ENCODE measurements around the gene SUOX. TPM values are rescaled to one million over a fixed set of nuclear protein-coding genes. Genes with fewer than 3 reads are reported as not detected.
"Not testable (repeated sequence)": the region's sequence is repeated elsewhere in the genome, so short reads cannot be mapped to it uniquely, and the experiment has no call there.

SUOX gene
- total RNA-seq, 1 experiment from 2014 or later = 23.2 TPM

DNA sequence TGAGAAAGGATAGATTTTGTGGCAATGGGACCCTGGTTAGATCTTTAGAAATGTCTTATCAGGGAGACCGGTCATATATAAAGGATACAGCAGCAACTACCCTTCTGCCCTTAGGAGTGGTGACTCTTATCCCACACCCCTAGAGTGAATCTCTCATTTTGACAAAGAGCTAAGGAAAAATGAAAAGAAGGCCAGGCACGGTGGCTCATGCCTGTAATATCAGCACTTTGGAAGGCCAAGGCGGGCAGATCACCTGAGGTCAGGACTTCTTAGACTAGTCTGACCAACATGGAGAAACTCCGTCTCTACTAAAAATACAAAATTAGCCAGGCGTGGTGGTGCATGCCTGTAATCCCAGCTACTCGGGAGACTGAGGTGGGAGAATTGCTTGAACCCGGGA lies 11.1 kb upstream of the SUOX start:
- H3K4me1 Mint-ChIP-seq; ATAC-seq; POLR2A ChIA-PET; H3K9me3 Mint-ChIP-seq; H3K4me3 Mint-ChIP-seq; H3K27ac Mint-ChIP-seq; DNase-seq (ENCODE audit: low spot score); H3K27me3 Mint-ChIP-seq (ENCODE audit: low read depth): not testable (repeated sequence)
- peaks cover 44% of the 10 kb centered on the region for H3K36me3 Mint-ChIP-seq
- CTCF ChIA-PET = interaction anchor here (0.5 to 2.9 kb wide), 4 partner anchors 10 to 59 kb away, joined by 3 to 14 read pairs (median 5); partner anchors contain the start of genes RAB5B and SUOX

DNA sequence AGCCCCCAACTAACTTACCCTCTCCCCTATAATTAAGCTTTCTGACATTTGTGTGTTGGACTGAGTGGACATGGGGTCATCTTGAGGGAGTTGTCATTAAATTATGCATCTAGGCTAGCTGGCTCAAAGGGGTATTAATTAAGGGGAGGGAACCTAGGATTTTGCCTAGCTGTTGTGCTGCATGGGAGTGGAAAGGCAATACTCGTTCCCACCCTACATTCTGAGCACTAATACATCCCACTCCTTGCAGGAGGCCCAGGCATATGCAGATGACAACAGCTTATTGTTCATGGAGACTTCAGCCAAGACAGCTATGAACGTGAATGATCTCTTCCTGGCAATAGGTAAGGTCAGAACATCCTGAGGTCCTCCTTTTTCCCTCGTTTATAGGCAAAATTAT lies 6.0 kb upstream of the SUOX start:
- ChIA-PET POLR2A (no interaction called here), CTCF (interaction anchor here (0.9 kb wide), 1 partner anchor 38 kb away, joined by 3 read pairs; no protein-coding TSS in a partner anchor)
- no peak for DNase-seq (ENCODE audit: low spot score)
- TF ChIP-seq MXD4 (CRISPR knock-in tag; IDR thresholded peaks at IDR 0.05; ENCODE audit: borderline replicate concordance) (no peak), SP1 (CRISPR knock-in tag; conservative IDR thresholded peaks at IDR 0.05) (no peak), ZNF263 (CRISPR knock-in tag; IDR thresholded peaks at IDR 0.05; ENCODE audit: low read depth) (no peak), ZNF423 (CRISPR knock-in tag; IDR thresholded peaks at IDR 0.05) (no peak), RELA (CRISPR knock-in tag; IDR thresholded peaks at IDR 0.05; ENCODE audit: borderline replicate concordance) (no peak), SMAD4 (CRISPR knock-in tag; IDR thresholded peaks at IDR 0.05) (no peak), GABPB1 (CRISPR knock-in tag; IDR thresholded peaks at IDR 0.05) (no peak)
- TF ChIP-seq, protein P1, sequence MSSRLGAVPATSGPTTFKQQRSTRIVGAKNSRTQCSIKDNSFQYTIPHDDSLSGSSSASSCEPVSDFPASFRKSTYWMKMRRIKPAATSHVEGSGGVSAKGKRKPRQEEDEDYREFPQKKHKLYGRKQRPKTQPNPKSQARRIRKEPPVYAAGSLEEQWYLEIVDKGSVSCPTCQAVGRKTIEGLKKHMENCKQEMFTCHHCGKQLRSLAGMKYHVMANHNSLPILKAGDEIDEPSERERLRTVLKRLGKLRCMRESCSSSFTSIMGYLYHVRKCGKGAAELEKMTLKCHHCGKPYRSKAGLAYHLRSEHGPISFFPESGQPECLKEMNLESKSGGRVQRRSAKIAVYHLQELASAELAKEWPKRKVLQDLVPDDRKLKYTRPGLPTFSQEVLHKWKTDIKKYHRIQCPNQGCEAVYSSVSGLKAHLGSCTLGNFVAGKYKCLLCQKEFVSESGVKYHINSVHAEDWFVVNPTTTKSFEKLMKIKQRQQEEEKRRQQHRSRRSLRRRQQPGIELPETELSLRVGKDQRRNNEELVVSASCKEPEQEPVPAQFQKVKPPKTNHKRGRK (CRISPR knock-in tag; IDR thresholded peaks at IDR 0.05; ENCODE audit: borderline replicate concordance) = no peak
- TF ChIP-seq, protein P2, sequence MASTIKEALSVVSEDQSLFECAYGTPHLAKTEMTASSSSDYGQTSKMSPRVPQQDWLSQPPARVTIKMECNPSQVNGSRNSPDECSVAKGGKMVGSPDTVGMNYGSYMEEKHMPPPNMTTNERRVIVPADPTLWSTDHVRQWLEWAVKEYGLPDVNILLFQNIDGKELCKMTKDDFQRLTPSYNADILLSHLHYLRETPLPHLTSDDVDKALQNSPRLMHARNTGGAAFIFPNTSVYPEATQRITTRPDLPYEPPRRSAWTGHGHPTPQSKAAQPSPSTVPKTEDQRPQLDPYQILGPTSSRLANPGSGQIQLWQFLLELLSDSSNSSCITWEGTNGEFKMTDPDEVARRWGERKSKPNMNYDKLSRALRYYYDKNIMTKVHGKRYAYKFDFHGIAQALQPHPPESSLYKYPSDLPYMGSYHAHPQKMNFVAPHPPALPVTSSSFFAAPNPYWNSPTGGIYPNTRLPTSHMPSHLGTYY (CRISPR knock-in tag; IDR thresholded peaks at IDR 0.05) = no peak
- TF ChIP-seq, protein P3, sequence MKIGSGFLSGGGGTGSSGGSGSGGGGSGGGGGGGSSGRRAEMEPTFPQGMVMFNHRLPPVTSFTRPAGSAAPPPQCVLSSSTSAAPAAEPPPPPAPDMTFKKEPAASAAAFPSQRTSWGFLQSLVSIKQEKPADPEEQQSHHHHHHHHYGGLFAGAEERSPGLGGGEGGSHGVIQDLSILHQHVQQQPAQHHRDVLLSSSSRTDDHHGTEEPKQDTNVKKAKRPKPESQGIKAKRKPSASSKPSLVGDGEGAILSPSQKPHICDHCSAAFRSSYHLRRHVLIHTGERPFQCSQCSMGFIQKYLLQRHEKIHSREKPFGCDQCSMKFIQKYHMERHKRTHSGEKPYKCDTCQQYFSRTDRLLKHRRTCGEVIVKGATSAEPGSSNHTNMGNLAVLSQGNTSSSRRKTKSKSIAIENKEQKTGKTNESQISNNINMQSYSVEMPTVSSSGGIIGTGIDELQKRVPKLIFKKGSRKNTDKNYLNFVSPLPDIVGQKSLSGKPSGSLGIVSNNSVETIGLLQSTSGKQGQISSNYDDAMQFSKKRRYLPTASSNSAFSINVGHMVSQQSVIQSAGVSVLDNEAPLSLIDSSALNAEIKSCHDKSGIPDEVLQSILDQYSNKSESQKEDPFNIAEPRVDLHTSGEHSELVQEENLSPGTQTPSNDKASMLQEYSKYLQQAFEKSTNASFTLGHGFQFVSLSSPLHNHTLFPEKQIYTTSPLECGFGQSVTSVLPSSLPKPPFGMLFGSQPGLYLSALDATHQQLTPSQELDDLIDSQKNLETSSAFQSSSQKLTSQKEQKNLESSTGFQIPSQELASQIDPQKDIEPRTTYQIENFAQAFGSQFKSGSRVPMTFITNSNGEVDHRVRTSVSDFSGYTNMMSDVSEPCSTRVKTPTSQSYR (CRISPR knock-in tag; IDR thresholded peaks at IDR 0.05) = no peak
- Mint-ChIP-seq H3K36me3 (peaks cover 57% of the 10 kb centered on the region), H3K4me3 (no peak overlapping the region), H3K4me1 (no peaks in the 10 kb centered on the region), H3K27ac (no peak overlapping the region), H3K27me3 (ENCODE audit: low read depth) (no peaks in the 10 kb centered on the region), H3K9me3 (no peaks in the 10 kb centered on the region)
- ATAC-seq = no peak

DNA sequence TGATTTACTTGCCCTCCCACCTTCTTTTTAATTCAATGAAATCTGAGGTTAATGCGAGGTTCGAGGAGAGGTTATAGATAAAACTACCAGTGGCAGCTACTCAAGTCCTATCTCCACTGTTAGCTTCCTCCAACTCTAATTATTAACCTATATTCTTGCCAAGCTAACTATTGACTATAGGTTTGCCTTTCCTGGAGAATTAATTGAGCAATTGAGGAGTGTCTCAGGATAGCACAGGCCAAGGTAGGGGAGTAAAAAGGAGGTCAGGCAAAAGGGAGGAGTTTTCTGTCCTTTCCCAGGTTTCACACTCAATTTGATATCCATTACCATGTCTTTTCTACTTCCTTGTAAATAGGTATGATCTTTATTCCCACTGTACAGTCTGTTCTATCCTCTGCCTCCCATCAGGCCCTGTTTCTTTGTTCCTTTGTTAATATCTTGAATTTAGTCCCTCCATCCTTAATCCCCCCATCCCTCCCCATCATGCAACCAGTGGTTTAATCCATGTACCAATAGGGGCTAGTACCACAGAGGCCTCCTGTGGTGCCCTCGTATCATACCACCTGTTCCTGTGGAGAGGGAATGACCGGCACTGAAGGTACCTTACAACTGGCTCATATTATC lies 3.7 kb upstream of the SUOX start:
- ChIA-PET CTCF (interaction anchor here (1.2 kb wide), 1 partner anchor 256 kb away, joined by 3 read pairs; no protein-coding TSS in a partner anchor), POLR2A (no interaction called here)
- no peak overlapping the region for H3K4me3 Mint-ChIP-seq
- H3K27me3 Mint-ChIP-seq (ENCODE audit: low read depth) = no peaks in the 10 kb centered on the region
- H3K36me3 Mint-ChIP-seq = peaks cover 46% of the 10 kb centered on the region
- ATAC-seq = no peak
- no peak overlapping the region; the same call in 1 of the 2 replicates for H3K27ac Mint-ChIP-seq
- no peak for DNase-seq (ENCODE audit: low spot score)
- 0 out of 2 replicates have a peak, but pooled peaks cover 7% of the 10 kb centered on the region for H3K4me1 Mint-ChIP-seq
- no peaks in the 10 kb centered on the region for H3K9me3 Mint-ChIP-seq
- TF ChIP-seq GABPB1 (CRISPR knock-in tag; IDR thresholded peaks at IDR 0.05) = no peak
- no peak for TF ChIP-seq SP1 (CRISPR knock-in tag; conservative IDR thresholded peaks at IDR 0.05)
- no peak for TF ChIP-seq FOXJ3 (CRISPR knock-in tag; IDR thresholded peaks at IDR 0.05; ENCODE audit: borderline replicate concordance)
- TF ChIP-seq, protein P4, sequence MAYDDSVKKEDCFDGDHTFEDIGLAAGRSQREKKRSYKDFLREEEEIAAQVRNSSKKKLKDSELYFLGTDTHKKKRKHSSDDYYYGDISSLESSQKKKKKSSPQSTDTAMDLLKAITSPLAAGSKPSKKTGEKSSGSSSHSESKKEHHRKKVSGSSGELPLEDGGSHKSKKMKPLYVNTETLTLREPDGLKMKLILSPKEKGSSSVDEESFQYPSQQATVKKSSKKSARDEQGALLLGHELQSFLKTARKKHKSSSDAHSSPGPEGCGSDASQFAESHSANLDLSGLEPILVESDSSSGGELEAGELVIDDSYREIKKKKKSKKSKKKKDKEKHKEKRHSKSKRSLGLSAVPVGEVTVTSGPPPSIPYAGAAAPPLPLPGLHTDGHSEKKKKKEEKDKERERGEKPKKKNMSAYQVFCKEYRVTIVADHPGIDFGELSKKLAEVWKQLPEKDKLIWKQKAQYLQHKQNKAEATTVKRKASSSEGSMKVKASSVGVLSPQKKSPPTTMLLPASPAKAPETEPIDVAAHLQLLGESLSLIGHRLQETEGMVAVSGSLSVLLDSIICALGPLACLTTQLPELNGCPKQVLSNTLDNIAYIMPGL (CRISPR knock-in tag; IDR thresholded peaks at IDR 0.05) = no peak
- TF ChIP-seq, protein P5, sequence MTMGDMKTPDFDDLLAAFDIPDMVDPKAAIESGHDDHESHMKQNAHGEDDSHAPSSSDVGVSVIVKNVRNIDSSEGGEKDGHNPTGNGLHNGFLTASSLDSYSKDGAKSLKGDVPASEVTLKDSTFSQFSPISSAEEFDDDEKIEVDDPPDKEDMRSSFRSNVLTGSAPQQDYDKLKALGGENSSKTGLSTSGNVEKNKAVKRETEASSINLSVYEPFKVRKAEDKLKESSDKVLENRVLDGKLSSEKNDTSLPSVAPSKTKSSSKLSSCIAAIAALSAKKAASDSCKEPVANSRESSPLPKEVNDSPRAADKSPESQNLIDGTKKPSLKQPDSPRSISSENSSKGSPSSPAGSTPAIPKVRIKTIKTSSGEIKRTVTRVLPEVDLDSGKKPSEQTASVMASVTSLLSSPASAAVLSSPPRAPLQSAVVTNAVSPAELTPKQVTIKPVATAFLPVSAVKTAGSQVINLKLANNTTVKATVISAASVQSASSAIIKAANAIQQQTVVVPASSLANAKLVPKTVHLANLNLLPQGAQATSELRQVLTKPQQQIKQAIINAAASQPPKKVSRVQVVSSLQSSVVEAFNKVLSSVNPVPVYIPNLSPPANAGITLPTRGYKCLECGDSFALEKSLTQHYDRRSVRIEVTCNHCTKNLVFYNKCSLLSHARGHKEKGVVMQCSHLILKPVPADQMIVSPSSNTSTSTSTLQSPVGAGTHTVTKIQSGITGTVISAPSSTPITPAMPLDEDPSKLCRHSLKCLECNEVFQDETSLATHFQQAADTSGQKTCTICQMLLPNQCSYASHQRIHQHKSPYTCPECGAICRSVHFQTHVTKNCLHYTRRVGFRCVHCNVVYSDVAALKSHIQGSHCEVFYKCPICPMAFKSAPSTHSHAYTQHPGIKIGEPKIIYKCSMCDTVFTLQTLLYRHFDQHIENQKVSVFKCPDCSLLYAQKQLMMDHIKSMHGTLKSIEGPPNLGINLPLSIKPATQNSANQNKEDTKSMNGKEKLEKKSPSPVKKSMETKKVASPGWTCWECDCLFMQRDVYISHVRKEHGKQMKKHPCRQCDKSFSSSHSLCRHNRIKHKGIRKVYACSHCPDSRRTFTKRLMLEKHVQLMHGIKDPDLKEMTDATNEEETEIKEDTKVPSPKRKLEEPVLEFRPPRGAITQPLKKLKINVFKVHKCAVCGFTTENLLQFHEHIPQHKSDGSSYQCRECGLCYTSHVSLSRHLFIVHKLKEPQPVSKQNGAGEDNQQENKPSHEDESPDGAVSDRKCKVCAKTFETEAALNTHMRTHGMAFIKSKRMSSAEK (CRISPR knock-in tag; IDR thresholded peaks at IDR 0.05; ENCODE audit: borderline replicate concordance) = no peak
- TF ChIP-seq, protein P6, sequence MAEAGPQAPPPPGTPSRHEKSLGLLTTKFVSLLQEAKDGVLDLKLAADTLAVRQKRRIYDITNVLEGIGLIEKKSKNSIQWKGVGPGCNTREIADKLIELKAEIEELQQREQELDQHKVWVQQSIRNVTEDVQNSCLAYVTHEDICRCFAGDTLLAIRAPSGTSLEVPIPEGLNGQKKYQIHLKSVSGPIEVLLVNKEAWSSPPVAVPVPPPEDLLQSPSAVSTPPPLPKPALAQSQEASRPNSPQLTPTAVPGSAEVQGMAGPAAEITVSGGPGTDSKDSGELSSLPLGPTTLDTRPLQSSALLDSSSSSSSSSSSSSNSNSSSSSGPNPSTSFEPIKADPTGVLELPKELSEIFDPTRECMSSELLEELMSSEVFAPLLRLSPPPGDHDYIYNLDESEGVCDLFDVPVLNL (CRISPR knock-in tag; IDR thresholded peaks at IDR 0.05; ENCODE audit: borderline replicate concordance, low read depth) = no peak
- TF ChIP-seq ZNF219 (CRISPR knock-in tag; IDR thresholded peaks at IDR 0.05; ENCODE audit: borderline replicate concordance) = no peak
- no peak for TF ChIP-seq TCF7 (CRISPR knock-in tag; IDR thresholded peaks at IDR 0.05; ENCODE audit: low read depth)
- no peak for TF ChIP-seq NR2C2 (CRISPR knock-in tag; IDR thresholded peaks at IDR 0.05)
- no peak for TF ChIP-seq EMX1 (CRISPR knock-in tag; IDR thresholded peaks at IDR 0.05)
